ENCODE results near the gene RNF175.

The RNF175 gene

GRCh38 chr4:153759407-153760316 is at the start of gene RNF175:
Gene RNF175 (minus strand): TSS chr4:153760024. CDS start chr4:153759862, 162 bp downstream.
- H3K36me3 Mint-ChIP-seq = no peaks in the 10 kb centered on the region
- DNase-seq (ENCODE audit: low spot score in 2 of 2) (no peak), ATAC-seq (no peak)
- no peak within 1 kb of the TSS for H3K27ac Mint-ChIP-seq
- H3K4me3 Mint-ChIP-seq = no peak within 1 kb of the TSS
- no peaks in the 10 kb centered on the region for H3K4me1 Mint-ChIP-seq
- no peaks in the 10 kb centered on the region for H3K9me3 Mint-ChIP-seq

DNA sequence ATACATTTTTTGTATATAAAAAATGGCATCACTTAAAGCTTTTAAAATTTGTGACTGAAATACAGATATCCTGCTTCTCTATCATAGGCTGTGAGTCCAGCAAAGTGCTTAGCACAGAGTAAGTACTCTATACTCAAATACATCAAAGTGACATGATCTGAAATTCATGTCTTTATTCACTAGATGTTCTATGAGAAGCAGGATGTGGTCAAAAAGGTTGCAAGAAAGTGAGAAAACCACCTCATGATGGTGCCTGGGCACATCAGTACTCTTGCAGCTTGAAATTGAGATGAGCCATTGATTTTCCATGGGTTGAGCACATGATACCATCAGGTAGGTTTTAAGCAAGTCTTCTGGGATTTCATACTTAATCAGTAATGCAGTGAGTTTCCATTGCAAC is 49.5 kb upstream of the RNF175 start:
- no peak for DNase-seq (ENCODE audit: low spot score in 2 of 2)

GRCh38 chr4:153808175-153808574 is 48.4 kb upstream of the RNF175 start:
- no peaks in the 10 kb centered on the region for H3K36me3 Mint-ChIP-seq
- H3K4me3 Mint-ChIP-seq = no peak overlapping the region
- no peak overlapping the region for H3K27ac Mint-ChIP-seq
- ATAC-seq = no peak
- no peaks in the 10 kb centered on the region for H3K9me3 Mint-ChIP-seq
- DNase-seq (ENCODE audit: low spot score in 2 of 2) = no peak
- H3K4me1 Mint-ChIP-seq = peaks cover 7% of the 10 kb centered on the region

More for the DNA sequence above, 49.5 kb upstream of the RNF175 start:
- H3K36me3 Mint-ChIP-seq = no peaks in the 10 kb centered on the region
- peak; percentile 89 for ATAC-seq
- peaks cover 7% of the 10 kb centered on the region for H3K4me1 Mint-ChIP-seq
- no peak overlapping the region for H3K4me3 Mint-ChIP-seq
- no peak overlapping the region for H3K27ac Mint-ChIP-seq
- no peaks in the 10 kb centered on the region for H3K9me3 Mint-ChIP-seq

GRCh38 chr4:153806073-153806472 is 46.2 kb upstream of the RNF175 start:
- H3K4me3 Mint-ChIP-seq = no peak overlapping the region
- H3K4me1 Mint-ChIP-seq = peaks cover 7% of the 10 kb centered on the region
- ATAC-seq (no peak), DNase-seq (ENCODE audit: low spot score in 2 of 2) (no peak)
- no peaks in the 10 kb centered on the region for H3K36me3 Mint-ChIP-seq
- no peaks in the 10 kb centered on the region for H3K9me3 Mint-ChIP-seq
- H3K27ac Mint-ChIP-seq = no peak overlapping the region

DNA sequence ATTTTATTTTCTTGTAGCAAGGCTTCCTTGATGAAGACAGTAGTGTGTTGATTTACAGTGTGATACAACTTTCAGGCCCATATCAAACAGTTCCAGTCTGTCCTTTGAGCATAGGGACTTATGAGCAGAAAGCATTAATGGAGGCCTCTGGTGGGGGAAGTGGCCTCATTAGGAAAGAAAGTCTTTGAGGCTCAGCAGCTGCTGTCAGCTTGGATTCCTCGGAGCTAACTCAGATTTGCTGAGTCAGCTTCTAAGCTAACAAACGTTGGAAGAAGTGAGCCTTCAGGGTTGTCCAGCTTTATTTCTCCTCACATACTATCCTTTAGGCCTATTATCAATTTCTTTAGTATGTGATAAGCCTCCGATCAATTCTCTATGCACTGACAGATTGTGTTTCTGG is 44.9 kb upstream of the RNF175 start:
- peaks cover 5% of the 10 kb centered on the region for H3K4me1 Mint-ChIP-seq
- H3K9me3 Mint-ChIP-seq = no peaks in the 10 kb centered on the region
- no peak for DNase-seq (ENCODE audit: low spot score in 2 of 2)
- no peak overlapping the region for H3K27ac Mint-ChIP-seq
- ATAC-seq = no peak
- H3K36me3 Mint-ChIP-seq = no peaks in the 10 kb centered on the region
- no peak overlapping the region for H3K4me3 Mint-ChIP-seq

DNA sequence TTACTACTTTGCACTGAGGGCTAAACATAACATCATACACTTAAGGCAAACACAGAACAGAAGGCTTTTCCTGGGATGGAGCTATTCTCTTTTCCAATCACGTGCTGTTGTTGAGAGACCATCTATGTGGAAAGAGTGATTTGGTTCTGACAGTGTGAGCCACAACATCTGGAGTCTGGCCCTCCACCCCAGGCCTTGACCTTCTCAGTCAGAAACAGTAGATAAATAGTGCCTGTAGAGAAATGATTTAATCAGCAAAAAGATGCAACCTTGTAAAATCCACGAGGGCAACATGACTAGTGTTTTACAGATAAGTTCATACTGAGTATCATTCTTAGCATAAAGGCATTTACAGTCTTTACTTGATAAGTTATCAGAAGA is 39.9 kb upstream of the RNF175 start:
- no peaks in the 10 kb centered on the region for H3K4me1 Mint-ChIP-seq
- H3K4me3 Mint-ChIP-seq = no peak overlapping the region
- ATAC-seq (no peak), DNase-seq (ENCODE audit: low spot score in 2 of 2) (no peak)
- H3K27ac Mint-ChIP-seq = no peak overlapping the region
- H3K9me3 Mint-ChIP-seq = no peaks in the 10 kb centered on the region
- H3K36me3 Mint-ChIP-seq = no peaks in the 10 kb centered on the region

DNA sequence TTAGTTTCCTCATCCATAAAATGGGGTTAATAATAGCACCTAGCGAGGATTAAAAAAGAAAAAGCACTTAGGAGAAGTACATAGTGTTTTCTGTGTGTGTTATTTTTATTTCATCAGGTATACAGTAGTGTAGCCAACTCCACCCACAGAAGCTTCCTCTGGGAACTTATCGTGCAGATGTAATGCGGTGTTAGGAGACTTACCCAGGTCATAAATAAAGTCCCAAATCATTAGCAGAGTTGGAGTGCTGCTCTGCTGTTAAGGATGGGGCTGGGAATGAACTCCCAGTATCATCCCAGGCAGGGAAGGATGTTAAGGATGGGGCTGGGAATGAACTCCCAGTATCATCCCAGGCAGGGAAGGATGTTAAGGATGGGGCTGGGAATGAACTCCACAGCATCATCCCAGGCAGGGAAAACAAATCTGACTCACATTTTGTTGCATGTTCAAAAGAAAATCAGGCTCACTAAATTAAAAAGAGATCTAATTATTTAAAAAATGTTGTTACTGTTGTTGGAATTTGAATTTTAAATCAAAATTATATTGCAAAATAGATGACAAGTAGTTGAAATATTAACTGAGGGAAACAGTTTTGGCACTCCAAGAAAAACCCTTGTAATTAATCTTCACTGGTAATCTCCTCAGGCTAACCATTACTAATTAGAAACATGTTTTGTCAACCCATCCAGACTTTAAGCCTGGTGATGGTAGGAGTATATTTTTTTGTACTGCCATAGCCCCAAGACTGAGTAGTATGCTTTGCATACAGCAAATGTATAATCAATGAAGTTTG is 39.3 kb upstream of the RNF175 start:
- H3K4me1 Mint-ChIP-seq = no peaks in the 10 kb centered on the region
- ATAC-seq (no peak), DNase-seq (ENCODE audit: low spot score in 2 of 2) (no peak)
- no peak overlapping the region for H3K4me3 Mint-ChIP-seq
- H3K9me3 Mint-ChIP-seq = no peaks in the 10 kb centered on the region
- H3K27ac Mint-ChIP-seq = no peak overlapping the region
- no peaks in the 10 kb centered on the region for H3K36me3 Mint-ChIP-seq

DNA sequence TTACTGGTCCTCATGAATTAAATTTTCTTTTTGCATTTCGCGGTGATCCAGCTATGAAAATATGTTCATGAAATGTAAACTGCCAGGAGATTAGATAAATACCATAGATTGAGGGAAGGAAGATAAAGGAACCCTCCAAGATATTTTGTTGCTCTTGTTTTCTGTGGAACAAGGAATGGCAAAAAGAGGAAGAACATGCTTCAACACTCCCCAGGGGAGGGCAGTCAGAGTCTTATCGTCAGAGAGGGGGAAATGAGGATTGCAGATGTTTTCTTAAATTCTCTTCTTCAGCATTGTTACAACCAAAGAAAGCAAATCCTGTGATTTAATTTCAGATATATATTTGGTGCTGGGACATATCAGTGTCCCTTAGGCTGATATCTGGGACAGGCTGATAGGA is 38.6 kb upstream of the RNF175 start:
- Mint-ChIP-seq H3K36me3 (no peaks in the 10 kb centered on the region), H3K4me1 (no peaks in the 10 kb centered on the region), H3K4me3 (no peak overlapping the region), H3K9me3 (no peaks in the 10 kb centered on the region), H3K27ac (no peak overlapping the region)
- DNase-seq (ENCODE audit: low spot score in 2 of 2) = no peak
- ATAC-seq = no peak

DNA sequence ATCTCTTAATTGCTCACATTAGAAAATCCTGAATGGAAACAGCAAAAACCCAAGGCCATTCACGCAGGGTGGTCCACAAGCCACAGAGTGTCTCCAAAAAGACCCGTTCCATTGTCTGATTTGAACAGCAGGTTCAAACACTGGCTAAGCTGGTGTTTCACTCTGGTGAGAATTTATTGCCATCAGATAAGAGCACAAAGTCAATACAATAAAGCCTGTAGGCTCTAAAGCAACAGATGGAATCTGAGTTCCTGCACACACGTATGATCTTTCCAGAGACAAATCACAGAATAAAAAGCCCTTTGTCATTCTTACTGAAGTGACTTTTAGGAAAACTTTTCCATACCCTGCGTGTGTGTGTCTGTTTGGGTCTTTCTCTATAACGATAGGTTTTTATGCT is 34.2 kb upstream of the RNF175 start:
- Mint-ChIP-seq H3K27ac (no peak overlapping the region), H3K36me3 (no peaks in the 10 kb centered on the region), H3K4me1 (peaks cover 15% of the 10 kb centered on the region), H3K4me3 (no peak overlapping the region), H3K9me3 (no peaks in the 10 kb centered on the region)
- no peak for ATAC-seq
- DNase-seq (ENCODE audit: low spot score in 2 of 2) = no peak

- no peak for DNase-seq (ENCODE audit: low spot score in 2 of 2)
- Mint-ChIP-seq H3K4me1 (peaks cover 25% of the 10 kb centered on the region), H3K27ac (no peak overlapping the region), H3K36me3 (no peaks in the 10 kb centered on the region), H3K4me3 (peak overlapping the region; percentile 65), H3K9me3 (no peaks in the 10 kb centered on the region)
- ATAC-seq = no peak
Measured at GRCh38 chr4:153792618-153793247, 32.9 kb upstream of the RNF175 start.

GRCh38 chr4:153791746-153792617 is 32.2 kb upstream of the RNF175 start:
- no peak for DNase-seq (ENCODE audit: low spot score in 2 of 2)
- ATAC-seq = no peak
- Mint-ChIP-seq H3K4me1 (peaks cover 27% of the 10 kb centered on the region), H3K27ac (no peak overlapping the region), H3K9me3 (no peaks in the 10 kb centered on the region), H3K36me3 (no peaks in the 10 kb centered on the region), H3K4me3 (peak overlapping the region; percentile 65)

GRCh38 chr4:153790962-153791551 is 31.2 kb upstream of the RNF175 start:
- Mint-ChIP-seq H3K36me3 (no peaks in the 10 kb centered on the region), H3K27ac (no peak overlapping the region), H3K4me3 (peak overlapping the region; percentile 65), H3K9me3 (no peaks in the 10 kb centered on the region), H3K4me1 (peaks cover 27% of the 10 kb centered on the region)
- DNase-seq (ENCODE audit: low spot score in 2 of 2) = peak in 1 of 2 donors; percentile 7
- peak; percentile 36 for ATAC-seq

DNA sequence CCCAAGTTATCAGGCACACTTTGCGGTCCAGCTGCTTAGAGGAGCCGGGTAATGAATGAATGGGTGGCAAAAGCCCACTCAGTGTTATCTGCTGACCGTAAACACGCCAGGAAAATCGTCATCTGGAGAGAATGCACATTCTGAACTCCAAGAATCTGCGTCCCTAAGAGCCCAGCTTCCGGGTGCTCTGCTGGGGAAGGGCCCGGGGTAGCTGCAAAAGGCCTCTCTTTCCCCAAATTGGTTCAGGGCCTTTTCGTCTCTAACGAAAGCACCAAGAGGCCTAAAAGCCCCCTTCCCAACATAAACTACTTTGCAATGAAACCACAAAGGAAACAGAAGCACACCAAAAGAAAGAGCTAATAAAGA is 30.7 kb upstream of the RNF175 start:
- H3K4me3 Mint-ChIP-seq = no peak overlapping the region
- peaks cover 27% of the 10 kb centered on the region for H3K4me1 Mint-ChIP-seq
- ATAC-seq (no peak), DNase-seq (ENCODE audit: low spot score in 2 of 2) (no peak)
- no peak overlapping the region for H3K27ac Mint-ChIP-seq
- H3K9me3 Mint-ChIP-seq = no peaks in the 10 kb centered on the region
- H3K36me3 Mint-ChIP-seq = no peaks in the 10 kb centered on the region

- no peak for DNase-seq (ENCODE audit: low spot score in 2 of 2)
- H3K4me3 Mint-ChIP-seq = no peak overlapping the region
- no peak overlapping the region for H3K27ac Mint-ChIP-seq
- no peaks in the 10 kb centered on the region for H3K9me3 Mint-ChIP-seq
- no peaks in the 10 kb centered on the region for H3K36me3 Mint-ChIP-seq
- ATAC-seq = no peak
- H3K4me1 Mint-ChIP-seq = peaks cover 27% of the 10 kb centered on the region
Measured at GRCh38 chr4:153789741-153790499, 30.1 kb upstream of the RNF175 start.

Measured in stimulated activated effector memory CD8-positive, alpha-beta T cell treated with anti-CD3 and anti-CD28 coated beads, Interleukin-12 subunit alpha, Interleukin-12 subunit beta, amount 100 ng/mL, for 72 hours (primary cell).